ENCODE results near the gene APOM. TPM values are rescaled to one million over a fixed set of nuclear protein-coding genes. Genes with fewer than 3 reads are reported as not detected.

The APOM gene
- total RNA-seq, 1 experiment from 2014 or later, result 2.5 TPM

GRCh38 chr6:31661262-31662123 lies 5.8 kb downstream of the APOM start:
- DNase-seq (ENCODE audit: low spot score), result no peak
- no peaks in the 10 kb centered on the region for H3K9me3 ChIP-seq (ENCODE audit: low read depth, low read length, poor library complexity, severe bottlenecking)
- CTCF ChIA-PET, result interaction anchor here (0.6 to 1.0 kb wide), 4 partner anchors 9 to 179 kb away, joined by 4 to 6 read pairs (median 4); partner anchors contain the start of gene BAG6
- TF ChIP-seq EZH2 (IDR thresholded peaks at IDR 0.05; ENCODE audit: borderline replicate concordance, low read depth, low read length, poor library complexity, severe bottlenecking) (no peak), CTCF (conservative IDR thresholded peaks at IDR 0.05; ENCODE audit: low read depth, low read length) (no peak)
- POLR2A ChIA-PET (ENCODE audit: low non-redundant PET), result no interaction called here
- peak overlapping the region; percentile 88 for H3K27ac ChIP-seq (ENCODE audit: low read depth, low read length, poor library complexity, severe bottlenecking)
- BruUV-seq (replicated peaks), result no TSS peak
- peak overlapping the region; percentile 83 for H3K4me3 ChIP-seq (ENCODE audit: low read depth, low read length, poor library complexity, severe bottlenecking)
- H3K4me1 ChIP-seq (ENCODE audit: insufficient read depth, low read length, poor library complexity, severe bottlenecking), result peaks cover 39% of the 10 kb centered on the region
- no peaks in the 10 kb centered on the region for H3K27me3 ChIP-seq (replicated peaks; ENCODE audit: insufficient read depth, low read depth, low read length, poor library complexity)
- intact Hi-C loops (cut with micrococcal nuclease; ENCODE audit: unreplicated experiment), result loop anchor here (5.0 kb wide), 1 partner anchor 39 kb away; the partner anchor contains the start of gene PRRC2A
- H3K36me3 ChIP-seq (ENCODE audit: insufficient read depth, low read length, poor library complexity, severe bottlenecking), result peaks cover 19% of the 10 kb centered on the region

- ChIA-PET CTCF (interaction anchor here (0.6 kb wide), 1 partner anchor 42 kb away, joined by 7 read pairs; the partner anchor contains the start of gene PRRC2A), POLR2A (ENCODE audit: low non-redundant PET) (no interaction called here)
- Histone ChIP-seq H3K27ac (ENCODE audit: low read depth, low read length, poor library complexity, severe bottlenecking) (no peak overlapping the region), H3K36me3 (ENCODE audit: insufficient read depth, low read length, poor library complexity, severe bottlenecking) (peaks cover 19% of the 10 kb centered on the region), H3K4me1 (ENCODE audit: insufficient read depth, low read length, poor library complexity, severe bottlenecking) (peaks cover 39% of the 10 kb centered on the region), H3K9me3 (ENCODE audit: low read depth, low read length, poor library complexity, severe bottlenecking) (no peaks in the 10 kb centered on the region), H3K27me3 (replicated peaks; ENCODE audit: insufficient read depth, low read depth, low read length, poor library complexity) (no peaks in the 10 kb centered on the region), H3K4me3 (ENCODE audit: low read depth, low read length, poor library complexity, severe bottlenecking) (no peak overlapping the region)
- BruUV-seq (replicated peaks), result no TSS peak
- DNase-seq (ENCODE audit: low spot score), result no peak
- TF ChIP-seq EZH2 (IDR thresholded peaks at IDR 0.05; ENCODE audit: borderline replicate concordance, low read depth, low read length, poor library complexity, severe bottlenecking) (no peak), CTCF (conservative IDR thresholded peaks at IDR 0.05; ENCODE audit: low read depth, low read length) (no peak)
- intact Hi-C loops (cut with micrococcal nuclease; ENCODE audit: unreplicated experiment), result loop anchor here (5.0 kb wide), 1 partner anchor 40 kb away; the partner anchor contains the start of gene PRRC2A
These were observed 6.5 kb downstream of the APOM start for GRCh38 chr6:31662124-31662723.

GRCh38 chr6:31663126-31663960 lies 7.6 kb downstream of the APOM start:
- no peak for DNase-seq (ENCODE audit: low spot score)
- H3K4me1 ChIP-seq (ENCODE audit: insufficient read depth, low read length, poor library complexity, severe bottlenecking), result peaks cover 32% of the 10 kb centered on the region
- CTCF ChIA-PET, result interaction anchor here (0.6 kb wide), 1 partner anchor 43 kb away, joined by 7 read pairs; the partner anchor contains the start of gene PRRC2A
- intact Hi-C loops (cut with micrococcal nuclease; ENCODE audit: unreplicated experiment), result loop anchor here (5.0 kb wide), 1 partner anchor 41 kb away; the partner anchor contains the start of gene PRRC2A
- BruUV-seq (replicated peaks), result no TSS peak
- H3K9me3 ChIP-seq (ENCODE audit: low read depth, low read length, poor library complexity, severe bottlenecking), result no peaks in the 10 kb centered on the region
- POLR2A ChIA-PET (ENCODE audit: low non-redundant PET), result interaction anchor here (0.6 kb wide), 1 partner anchor 11 kb away, joined by 3 read pairs; the partner anchor contains the start of gene BAG6
- TF ChIP-seq CTCF (conservative IDR thresholded peaks at IDR 0.05; ENCODE audit: low read depth, low read length), result no peak
- TF ChIP-seq EZH2 (IDR thresholded peaks at IDR 0.05; ENCODE audit: borderline replicate concordance, low read depth, low read length, poor library complexity, severe bottlenecking), result no peak
- H3K27ac ChIP-seq (ENCODE audit: low read depth, low read length, poor library complexity, severe bottlenecking), result peak overlapping the region; percentile 97
- peaks cover 30% of the 10 kb centered on the region for H3K36me3 ChIP-seq (ENCODE audit: insufficient read depth, low read length, poor library complexity, severe bottlenecking)
- no peaks in the 10 kb centered on the region for H3K27me3 ChIP-seq (replicated peaks; ENCODE audit: insufficient read depth, low read depth, low read length, poor library complexity)
- peak overlapping the region; percentile 94 for H3K4me3 ChIP-seq (ENCODE audit: low read depth, low read length, poor library complexity, severe bottlenecking)

All from A673 (cell line).